HUES64 (cell line): ENCODE measurements around the gene EHBP1L1.
A peak's percentile ranks its signal among the peaks of the same experiment; 100 is the strongest.

ENCODE experiments used
- H3K27ac ChIP-seq: 2 replicates; pipeline ENCODE4 v1.7.0; 2013; ENCODE audit warnings: low read depth, low read length, inconsistent platforms
- H3K27me3 ChIP-seq: 2 replicates; pipeline ENCODE4 v1.6.1; 2013; ENCODE audit warnings: mild to moderate bottlenecking, low read length; ENCODE audit not compliant: insufficient read depth
- H3K36me3 ChIP-seq: 2 replicates; pipeline ENCODE4 v1.6.1; 2013; ENCODE audit warnings: mild to moderate bottlenecking, low read length; ENCODE audit not compliant: insufficient read depth
- H3K4me1 ChIP-seq: 2 replicates; pipeline ENCODE4 v1.6.1; 2013; ENCODE audit warnings: mild to moderate bottlenecking, low read length, moderate library complexity; ENCODE audit not compliant: insufficient read depth
- H3K4me3 ChIP-seq: 2 replicates; pipeline ENCODE4 v1.5.1; 2013; ENCODE audit warnings: mild to moderate bottlenecking, low read length, moderate library complexity
- H3K9ac ChIP-seq: 2 replicates; pipeline ENCODE4 v1.6.1; 2013; ENCODE audit warnings: mild to moderate bottlenecking, low read depth, low read length
- H3K9me3 ChIP-seq: 2 replicates; pipeline ENCODE4 v1.6.1; 2013; ENCODE audit warnings: low read depth, low read length; ENCODE audit not compliant: insufficient read depth
- WGBS: fragments of 150-250, 120-280 bp; methylation state at CpG from one replicate; pipeline ENCODE4 v1.1.7; 2013; ENCODE audit warnings: missing lambda C conversion rate; 5-methylcytosine and 5-hydroxymethylcytosine counted together

Gene EHBP1L1

GRCh38 chr11:65606876-65607613, 31.2 kb downstream of the EHBP1L1 start:
- peak overlapping the region; percentile 51 for H3K4me3 ChIP-seq
- H3K9me3 ChIP-seq = no peaks in the 10 kb centered on the region
- H3K27me3 ChIP-seq = no peaks in the 10 kb centered on the region; the same call in 1 of the 2 replicates
- H3K9ac ChIP-seq = peak overlapping the region; percentile 58; the same call in 1 of the 2 replicates
- no peaks in the 10 kb centered on the region for H3K4me1 ChIP-seq
- H3K36me3 ChIP-seq = peaks cover 26% of the 10 kb centered on the region
- WGBS = 3% methylated on average over 67 of the region's 67 CpGs
- peak overlapping the region; percentile 63; the same call in 1 of the 2 replicates for H3K27ac ChIP-seq

GRCh38 chr11:65607614-65608426, 32.0 kb downstream of the EHBP1L1 start:
- 74% methylated on average over 37 of the region's 37 CpGs for WGBS
- H3K9me3 ChIP-seq = no peaks in the 10 kb centered on the region
- peaks cover 26% of the 10 kb centered on the region for H3K36me3 ChIP-seq
- H3K4me3 ChIP-seq = peak overlapping the region; percentile 51
- H3K27me3 ChIP-seq = no peaks in the 10 kb centered on the region; the same call in 1 of the 2 replicates
- no peaks in the 10 kb centered on the region for H3K4me1 ChIP-seq
- peak overlapping the region; percentile 58; the same call in 1 of the 2 replicates for H3K9ac ChIP-seq
- H3K27ac ChIP-seq = peak overlapping the region; percentile 63; the same call in 1 of the 2 replicates

GRCh38 chr11:65609229-65609628, 33.4 kb downstream of the EHBP1L1 start:
- H3K27ac ChIP-seq = no peak overlapping the region
- no peak overlapping the region for H3K4me3 ChIP-seq
- 95% methylated on average over 3 of the region's 3 CpGs for WGBS
- no peaks in the 10 kb centered on the region for H3K4me1 ChIP-seq
- H3K27me3 ChIP-seq = no peaks in the 10 kb centered on the region; the same call in 1 of the 2 replicates
- H3K9me3 ChIP-seq = no peaks in the 10 kb centered on the region
- H3K9ac ChIP-seq = no peak overlapping the region
- H3K36me3 ChIP-seq = peaks cover 18% of the 10 kb centered on the region

- Histone ChIP-seq H3K27me3 (no peaks in the 10 kb centered on the region), H3K27ac (no peak overlapping the region), H3K4me1 (no peaks in the 10 kb centered on the region), H3K36me3 (peaks cover 13% of the 10 kb centered on the region), H3K4me3 (no peak overlapping the region), H3K9me3 (no peaks in the 10 kb centered on the region), H3K9ac (no peak overlapping the region)
- 92% methylated on average over 5 of the region's 5 CpGs for WGBS
These were observed 33.8 kb downstream of the EHBP1L1 start for GRCh38 chr11:65609665-65610064.

GRCh38 chr11:65610404-65610803, 34.6 kb downstream of the EHBP1L1 start:
- Histone ChIP-seq H3K27me3 (no peaks in the 10 kb centered on the region), H3K9ac (no peak overlapping the region), H3K9me3 (no peaks in the 10 kb centered on the region), H3K4me1 (no peaks in the 10 kb centered on the region), H3K27ac (no peak overlapping the region), H3K36me3 (peaks cover 6% of the 10 kb centered on the region), H3K4me3 (no peak overlapping the region)
- 72% methylated on average over 6 of the region's 6 CpGs for WGBS

GRCh38 chr11:65611028-65611757, 35.3 kb downstream of the EHBP1L1 start:
- WGBS = 74% methylated on average over 8 of the region's 10 CpGs
- Histone ChIP-seq H3K4me3 (no peak overlapping the region), H3K9ac (0 out of 2 replicates have a peak overlapping the region, but pooled peaks have one; percentile 6), H3K27ac (no peak overlapping the region; the same call in 1 of the 2 replicates), H3K36me3 (no peaks in the 10 kb centered on the region; the same call in 1 of the 2 replicates), H3K9me3 (no peaks in the 10 kb centered on the region), H3K4me1 (no peaks in the 10 kb centered on the region), H3K27me3 (no peaks in the 10 kb centered on the region)

GRCh38 chr11:65611758-65612603, 36.1 kb downstream of the EHBP1L1 start:
- no peaks in the 10 kb centered on the region for H3K9me3 ChIP-seq
- no peak overlapping the region; the same call in 1 of the 2 replicates for H3K27ac ChIP-seq
- no peak overlapping the region for H3K4me3 ChIP-seq
- peaks cover under 1% of the 10 kb centered on the region for H3K36me3 ChIP-seq
- no peak overlapping the region for H3K9ac ChIP-seq
- 0 out of 2 replicates have a peak, but pooled peaks cover 4% of the 10 kb centered on the region for H3K4me1 ChIP-seq
- WGBS = 86% methylated on average over 12 of the region's 12 CpGs
- H3K27me3 ChIP-seq = no peaks in the 10 kb centered on the region

GRCh38 chr11:65612691-65613090, 36.8 kb downstream of the EHBP1L1 start:
- Histone ChIP-seq H3K27me3 (no peaks in the 10 kb centered on the region), H3K4me1 (0 out of 2 replicates have a peak, but pooled peaks cover 4% of the 10 kb centered on the region), H3K9me3 (no peaks in the 10 kb centered on the region), H3K4me3 (peak overlapping the region; percentile 76; the same call in 1 of the 2 replicates), H3K36me3 (peaks cover 8% of the 10 kb centered on the region), H3K9ac (no peak overlapping the region), H3K27ac (no peak overlapping the region)
- 96% methylated on average over 7 of the region's 7 CpGs for WGBS

- H3K4me3 ChIP-seq = peak overlapping the region; percentile 76
- WGBS = 62% methylated on average over 43 of the region's 43 CpGs
- peak overlapping the region; percentile 93 for H3K27ac ChIP-seq
- H3K9me3 ChIP-seq = no peaks in the 10 kb centered on the region
- 0 out of 2 replicates have a peak, but pooled peaks cover 4% of the 10 kb centered on the region for H3K4me1 ChIP-seq
- peak overlapping the region; percentile 83 for H3K9ac ChIP-seq
- H3K36me3 ChIP-seq = peaks cover 14% of the 10 kb centered on the region
- H3K27me3 ChIP-seq = no peaks in the 10 kb centered on the region
These were observed 37.5 kb downstream of the EHBP1L1 start for GRCh38 chr11:65613091-65613928.
